ENCODE measurements around the gene KIAA1671. TPM values are rescaled to one million over a fixed set of nuclear protein-coding genes. Genes with fewer than 3 reads are reported as not detected.

Gene KIAA1671
- total RNA-seq, 1 experiment from 2014 or later, result 12.8 TPM

GRCh38 chr22:24990344-24990905 lies 37.9 kb downstream of the KIAA1671 start:
- Histone ChIP-seq H3K4me3 (ENCODE audit: low read depth, low read length, poor library complexity, severe bottlenecking) (no peak overlapping the region), H3K27me3 (replicated peaks; ENCODE audit: insufficient read depth, low read depth, low read length, poor library complexity) (no peaks in the 10 kb centered on the region), H3K9me3 (ENCODE audit: low read depth, low read length, poor library complexity, severe bottlenecking) (no peaks in the 10 kb centered on the region), H3K27ac (ENCODE audit: low read depth, low read length, poor library complexity, severe bottlenecking) (no peak overlapping the region), H3K36me3 (ENCODE audit: insufficient read depth, low read length, poor library complexity, severe bottlenecking) (no peaks in the 10 kb centered on the region), H3K4me1 (ENCODE audit: insufficient read depth, low read length, poor library complexity, severe bottlenecking) (no peaks in the 10 kb centered on the region)
- TF ChIP-seq EZH2 (IDR thresholded peaks at IDR 0.05; ENCODE audit: borderline replicate concordance, low read depth, low read length, poor library complexity, severe bottlenecking), result no peak
- TF ChIP-seq CTCF (conservative IDR thresholded peaks at IDR 0.05; ENCODE audit: low read depth, low read length), result no peak
- BruUV-seq (replicated peaks), result no TSS peak
- DNase-seq (ENCODE audit: low spot score), result no peak
- ChIA-PET CTCF (no interaction called here), POLR2A (ENCODE audit: low non-redundant PET) (no interaction called here)
- intact Hi-C loops (cut with micrococcal nuclease; ENCODE audit: unreplicated experiment), result no loop called here

- Histone ChIP-seq H3K36me3 (ENCODE audit: insufficient read depth, low read length, poor library complexity, severe bottlenecking) (no peaks in the 10 kb centered on the region), H3K9me3 (ENCODE audit: low read depth, low read length, poor library complexity, severe bottlenecking) (no peaks in the 10 kb centered on the region), H3K27me3 (replicated peaks; ENCODE audit: insufficient read depth, low read depth, low read length, poor library complexity) (no peaks in the 10 kb centered on the region), H3K4me1 (ENCODE audit: insufficient read depth, low read length, poor library complexity, severe bottlenecking) (peaks cover 12% of the 10 kb centered on the region), H3K4me3 (ENCODE audit: low read depth, low read length, poor library complexity, severe bottlenecking) (no peak overlapping the region), H3K27ac (ENCODE audit: low read depth, low read length, poor library complexity, severe bottlenecking) (no peak overlapping the region)
- intact Hi-C loops (cut with micrococcal nuclease; ENCODE audit: unreplicated experiment), result no loop called here
- BruUV-seq (replicated peaks), result no TSS peak
- no peak for DNase-seq (ENCODE audit: low spot score)
- ChIA-PET POLR2A (ENCODE audit: low non-redundant PET) (no interaction called here), CTCF (no interaction called here)
- no peak for TF ChIP-seq EZH2 (IDR thresholded peaks at IDR 0.05; ENCODE audit: borderline replicate concordance, low read depth, low read length, poor library complexity, severe bottlenecking)
- TF ChIP-seq CTCF (conservative IDR thresholded peaks at IDR 0.05; ENCODE audit: low read depth, low read length), result no peak
Measured at GRCh38 chr22:24992946-24993345, 40.4 kb downstream of the KIAA1671 start.

DNA sequence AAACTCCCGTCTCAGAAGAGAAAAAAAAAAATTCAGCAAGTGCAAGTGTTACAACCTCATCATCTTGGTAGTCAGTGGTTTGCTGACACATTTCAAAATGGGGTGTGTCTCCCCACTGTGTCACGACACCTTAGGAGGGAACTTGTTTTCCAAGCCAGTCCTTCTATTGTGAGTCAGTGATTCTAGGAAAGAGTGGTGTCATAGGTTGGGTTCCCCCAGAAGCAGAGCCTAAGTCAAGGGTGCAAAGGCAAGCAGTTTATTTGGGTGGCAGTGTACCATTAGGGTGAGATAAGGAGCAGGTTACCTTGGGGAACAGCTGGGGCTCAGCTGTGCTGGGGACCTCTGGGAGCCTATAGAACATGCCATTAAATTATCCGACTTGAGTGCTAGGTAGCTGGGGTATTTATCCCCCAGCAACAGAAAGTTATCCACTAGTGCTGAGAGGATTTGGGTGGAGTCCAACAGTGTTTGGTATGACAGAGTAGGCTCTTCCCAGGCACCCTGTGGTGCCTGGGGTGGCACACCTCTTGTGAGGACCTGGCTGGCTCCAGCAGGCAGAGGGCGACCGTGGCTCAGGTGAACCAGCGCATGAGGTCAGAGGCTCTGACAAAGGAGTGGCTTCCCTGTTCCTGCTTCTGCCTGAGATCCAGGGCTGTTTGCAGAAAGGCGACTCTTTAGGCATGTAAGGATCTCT lies 41.7 kb downstream of the KIAA1671 start:
- intact Hi-C loops (cut with micrococcal nuclease; ENCODE audit: unreplicated experiment), result no loop called here
- no TSS peak for BruUV-seq (replicated peaks)

More for the DNA sequence above, 41.7 kb downstream of the KIAA1671 start:
- no peak overlapping the region for H3K27ac ChIP-seq (ENCODE audit: low read depth, low read length, poor library complexity, severe bottlenecking)
- no peaks in the 10 kb centered on the region for H3K9me3 ChIP-seq (ENCODE audit: low read depth, low read length, poor library complexity, severe bottlenecking)
- H3K4me1 ChIP-seq (ENCODE audit: insufficient read depth, low read length, poor library complexity, severe bottlenecking), result peaks cover 12% of the 10 kb centered on the region
- POLR2A ChIA-PET (ENCODE audit: low non-redundant PET), result no interaction called here
- no peak overlapping the region for H3K4me3 ChIP-seq (ENCODE audit: low read depth, low read length, poor library complexity, severe bottlenecking)
- DNase-seq (ENCODE audit: low spot score), result no peak
- CTCF ChIA-PET, result no interaction called here
- no peaks in the 10 kb centered on the region for H3K27me3 ChIP-seq (replicated peaks; ENCODE audit: insufficient read depth, low read depth, low read length, poor library complexity)
- no peak for TF ChIP-seq EZH2 (IDR thresholded peaks at IDR 0.05; ENCODE audit: borderline replicate concordance, low read depth, low read length, poor library complexity, severe bottlenecking)
- TF ChIP-seq CTCF (conservative IDR thresholded peaks at IDR 0.05; ENCODE audit: low read depth, low read length), result no peak
- no peaks in the 10 kb centered on the region for H3K36me3 ChIP-seq (ENCODE audit: insufficient read depth, low read length, poor library complexity, severe bottlenecking)

All from A673 (cell line).